Measurements from ENCODE around the gene RAB3IL1.

RAB3IL1 gene

GRCh38 chr11:61898247-61898582 lies 19.2 kb downstream of the RAB3IL1 start:
- ChIA-PET POLR2A (interaction anchor here (1.9 kb wide), 1 partner anchor 70 kb away, joined by 9 read pairs; the partner anchor contains the start of gene FTH1), CTCF (interaction anchor here (0.8 to 11.6 kb wide), 50 partner anchors 12 to 449 kb away, joined by 3 to 424 read pairs (median 6); partner anchors contain the start of genes BEST1, FADS1, FEN1 and FTH1)
- TF ChIP-seq CTCF (IDR thresholded peaks at IDR 0.05; ENCODE audit: control extremely low read depth, extremely low read depth, low read depth, missing control alignments) = no peak
- no peak for DNase-seq (ENCODE audit: extremely low spot score)

- peak; percentile 89 for DNase-seq (ENCODE audit: extremely low spot score)
- peak; percentile 91 for TF ChIP-seq CTCF (IDR thresholded peaks at IDR 0.05; ENCODE audit: control extremely low read depth, extremely low read depth, low read depth, missing control alignments)
- ChIA-PET POLR2A (interaction anchor here (1.9 kb wide), 1 partner anchor 70 kb away, joined by 9 read pairs; the partner anchor contains the start of gene FTH1), CTCF (interaction anchor here (0.8 to 11.6 kb wide), 46 partner anchors 13 to 265 kb away, joined by 3 to 424 read pairs (median 8); partner anchors contain the start of genes BEST1, FADS1, FEN1 and FTH1)
These were observed 19.7 kb downstream of the RAB3IL1 start for GRCh38 chr11:61897387-61898246.

- CTCF ChIA-PET = interaction anchor here (1.1 to 11.6 kb wide), 20 partner anchors 13 to 212 kb away, joined by 3 to 424 read pairs (median 20); partner anchors contain the start of genes BEST1, FADS1, FEN1 and RAB3IL1
- TF ChIP-seq CTCF (IDR thresholded peaks at IDR 0.05; ENCODE audit: control extremely low read depth, extremely low read depth, low read depth, missing control alignments) = no peak
These were observed 20.5 kb downstream of the RAB3IL1 start for GRCh38 chr11:61896665-61897386.

GRCh38 chr11:61895718-61896059 lies 21.7 kb downstream of the RAB3IL1 start:
- ChIA-PET POLR2A (no interaction called here), CTCF (interaction anchor here (1.1 to 11.6 kb wide), 11 partner anchors 12 to 213 kb away, joined by 3 to 424 read pairs (median 92); partner anchors contain the start of genes BEST1, FEN1 and TMEM258)
- no peak for DNase-seq (ENCODE audit: extremely low spot score)
- TF ChIP-seq CTCF (IDR thresholded peaks at IDR 0.05; ENCODE audit: control extremely low read depth, extremely low read depth, low read depth, missing control alignments) = no peak

More at GRCh38 chr11:61896665-61897386, 20.5 kb downstream of the RAB3IL1 start:
- POLR2A ChIA-PET = interaction anchor here (1.9 kb wide), 1 partner anchor 71 kb away, joined by 9 read pairs; the partner anchor contains the start of gene FTH1
- DNase-seq (ENCODE audit: extremely low spot score) = no peak

GRCh38 chr11:61895046-61895717 lies 22.2 kb downstream of the RAB3IL1 start:
- no peak for DNase-seq (ENCODE audit: extremely low spot score)
- ChIA-PET CTCF (interaction anchor here (5.2 to 11.6 kb wide), 6 partner anchors 15 to 214 kb away, joined by 80 to 424 read pairs (median 136); partner anchors contain the start of gene BEST1), POLR2A (no interaction called here)

More at GRCh38 chr11:61895046-61895717, 22.2 kb downstream of the RAB3IL1 start:
- no peak for TF ChIP-seq CTCF (IDR thresholded peaks at IDR 0.05; ENCODE audit: control extremely low read depth, extremely low read depth, low read depth, missing control alignments)

All from GM10248 (cell line).